Neural crest cell (in vitro differentiated cells): ENCODE results near the gene EXT2. TPM values are rescaled to one million over a fixed set of nuclear protein-coding genes. Genes with fewer than 3 reads are reported as not detected.

Source experiments
- DNase-seq: peaks from one replicate; pipeline ENCODE4 v3.0.0; 2021; ENCODE audit warnings: low read depth, mixed read lengths, low spot score
- H3K27ac Mint-ChIP-seq: one replicate; pipeline ENCODE4 v1.8.0; 2021; ENCODE audit warnings: mild to moderate bottlenecking, mixed read lengths; ENCODE audit not compliant: unreplicated experiment
- H3K27me3 Mint-ChIP-seq: 2 replicates; pipeline ENCODE4 v1.8.0; 2021; ENCODE audit warnings: low read depth, mild to moderate bottlenecking, mixed read lengths
- H3K36me3 Mint-ChIP-seq: 2 replicates; pipeline ENCODE4 v1.8.0; 2021; ENCODE audit warnings: low read depth, mild to moderate bottlenecking, mixed read lengths
- H3K4me1 Mint-ChIP-seq: 2 replicates; pipeline ENCODE4 v1.8.0; 2021; ENCODE audit warnings: mixed read lengths
- H3K4me3 Mint-ChIP-seq: one replicate; pipeline ENCODE4 v1.8.0; 2021; ENCODE audit warnings: mild to moderate bottlenecking, mixed read lengths
- H3K9me3 Mint-ChIP-seq: 2 replicates; pipeline ENCODE4 v1.8.0; 2021; ENCODE audit warnings: mixed read lengths
- total RNA-seq: library from RNA; stranded (reverse); gene quantifications from 2 replicates; pipeline ENCODE4 v1.2.1, GENCODE V29; 2021
- TF ChIP-seq, protein P1 (sequence below): fragments of 200-600 bp; sonication (generic); conservative IDR thresholded peaks from 2 replicates; pipeline ENCODE4 v1.5.0; 2021; ENCODE audit warnings: antibody characterized with exemption, mild to moderate bottlenecking

EXT2 gene
- total RNA-seq, 1 donor from 2014 or later, result 56.6 TPM

DNA sequence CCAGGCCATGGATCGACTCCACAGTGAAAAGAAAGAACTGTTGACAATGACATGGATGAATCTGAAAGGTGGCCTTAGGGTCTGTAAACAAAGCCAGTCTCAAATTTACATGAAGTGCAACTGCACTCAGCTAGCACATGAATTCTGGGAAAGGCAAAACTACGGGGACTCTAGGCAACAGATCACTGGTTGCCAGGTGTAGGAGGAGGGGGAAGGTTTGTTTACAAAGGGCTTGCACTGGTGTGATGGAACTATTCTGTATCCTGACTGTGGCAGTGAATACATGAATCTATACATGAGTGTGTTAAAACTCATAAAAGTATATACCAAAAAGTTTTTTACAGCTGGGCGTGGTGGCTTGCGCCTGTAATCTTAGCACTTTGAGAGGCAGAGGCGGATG is 187.1 kb downstream of the EXT2 start:
- Mint-ChIP-seq H3K36me3 (no peaks in the 10 kb centered on the region), H3K27me3 (peaks cover 19% of the 10 kb centered on the region), H3K27ac (no peak overlapping the region)

DNA sequence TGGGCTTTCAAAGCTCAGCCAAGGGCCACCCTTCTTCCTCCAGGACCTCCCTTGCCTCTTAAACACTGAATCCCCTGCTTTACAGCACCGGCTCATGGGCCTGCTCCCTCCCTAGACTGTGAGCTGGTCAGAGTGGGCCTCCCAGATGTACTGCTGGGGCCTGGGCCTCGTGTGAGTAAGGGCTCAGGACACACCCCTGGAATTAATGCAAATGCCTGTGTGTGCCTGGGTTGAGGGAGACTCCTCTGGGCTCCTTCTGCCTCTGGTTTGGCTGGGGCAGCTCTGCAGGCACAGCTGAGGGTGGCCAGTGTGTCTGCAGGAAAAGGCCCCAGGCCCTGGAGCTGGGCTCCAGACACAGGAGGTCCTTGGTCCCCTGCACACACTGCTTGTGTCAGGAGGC is 190.3 kb downstream of the EXT2 start:
- TF ChIP-seq, protein P1, sequence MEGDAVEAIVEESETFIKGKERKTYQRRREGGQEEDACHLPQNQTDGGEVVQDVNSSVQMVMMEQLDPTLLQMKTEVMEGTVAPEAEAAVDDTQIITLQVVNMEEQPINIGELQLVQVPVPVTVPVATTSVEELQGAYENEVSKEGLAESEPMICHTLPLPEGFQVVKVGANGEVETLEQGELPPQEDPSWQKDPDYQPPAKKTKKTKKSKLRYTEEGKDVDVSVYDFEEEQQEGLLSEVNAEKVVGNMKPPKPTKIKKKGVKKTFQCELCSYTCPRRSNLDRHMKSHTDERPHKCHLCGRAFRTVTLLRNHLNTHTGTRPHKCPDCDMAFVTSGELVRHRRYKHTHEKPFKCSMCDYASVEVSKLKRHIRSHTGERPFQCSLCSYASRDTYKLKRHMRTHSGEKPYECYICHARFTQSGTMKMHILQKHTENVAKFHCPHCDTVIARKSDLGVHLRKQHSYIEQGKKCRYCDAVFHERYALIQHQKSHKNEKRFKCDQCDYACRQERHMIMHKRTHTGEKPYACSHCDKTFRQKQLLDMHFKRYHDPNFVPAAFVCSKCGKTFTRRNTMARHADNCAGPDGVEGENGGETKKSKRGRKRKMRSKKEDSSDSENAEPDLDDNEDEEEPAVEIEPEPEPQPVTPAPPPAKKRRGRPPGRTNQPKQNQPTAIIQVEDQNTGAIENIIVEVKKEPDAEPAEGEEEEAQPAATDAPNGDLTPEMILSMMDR, result no peak
- H3K9me3 Mint-ChIP-seq, result no peaks in the 10 kb centered on the region
- peaks cover 8% of the 10 kb centered on the region for H3K4me1 Mint-ChIP-seq
- no peaks in the 10 kb centered on the region for H3K36me3 Mint-ChIP-seq
- H3K4me3 Mint-ChIP-seq, result no peak overlapping the region
- H3K27ac Mint-ChIP-seq, result no peak overlapping the region
- peaks cover 26% of the 10 kb centered on the region for H3K27me3 Mint-ChIP-seq
- no peak for DNase-seq

More for the DNA sequence above, 187.1 kb downstream of the EXT2 start:
- no peaks in the 10 kb centered on the region for H3K9me3 Mint-ChIP-seq
- peaks cover 8% of the 10 kb centered on the region for H3K4me1 Mint-ChIP-seq
- no peak overlapping the region for H3K4me3 Mint-ChIP-seq
- DNase-seq, result no peak
- TF ChIP-seq, protein P1, result no peak

DNA sequence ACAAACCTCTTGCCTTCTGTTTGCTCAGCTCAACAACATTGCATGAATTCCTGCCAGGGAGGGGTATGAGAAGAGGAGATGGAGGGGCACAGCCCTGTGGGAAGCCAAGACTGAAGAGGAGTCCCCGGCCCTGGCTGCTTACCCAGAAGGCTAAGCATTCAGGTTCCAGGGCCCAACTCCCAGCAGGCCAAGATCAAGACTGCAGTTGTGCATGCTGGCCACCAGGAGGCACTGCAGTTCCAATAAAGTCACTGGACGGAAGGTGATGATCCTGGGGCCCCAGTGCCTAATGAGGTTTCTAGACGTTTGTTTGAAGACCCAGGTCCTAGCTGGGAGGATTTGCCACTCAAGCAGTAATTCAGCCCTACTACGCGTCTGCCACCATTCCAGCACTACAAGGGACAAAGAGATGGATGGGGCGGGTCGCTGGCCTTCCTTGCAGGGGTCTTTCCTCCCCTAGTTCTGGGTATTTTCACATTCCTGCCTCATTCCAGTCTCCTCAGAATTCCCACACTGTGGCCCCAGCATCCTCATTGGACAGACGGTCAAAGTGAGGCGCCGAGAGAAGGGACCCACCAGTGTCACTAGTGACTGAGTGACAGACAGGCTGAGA is 190.9 kb downstream of the EXT2 start:
- Mint-ChIP-seq H3K36me3 (no peaks in the 10 kb centered on the region), H3K9me3 (no peaks in the 10 kb centered on the region), H3K27ac (no peak overlapping the region), H3K4me3 (no peak overlapping the region), H3K4me1 (peaks cover 4% of the 10 kb centered on the region), H3K27me3 (peaks cover 22% of the 10 kb centered on the region)
- TF ChIP-seq, protein P1, result peak; percentile 96
- DNase-seq, result peak; percentile 79

DNA sequence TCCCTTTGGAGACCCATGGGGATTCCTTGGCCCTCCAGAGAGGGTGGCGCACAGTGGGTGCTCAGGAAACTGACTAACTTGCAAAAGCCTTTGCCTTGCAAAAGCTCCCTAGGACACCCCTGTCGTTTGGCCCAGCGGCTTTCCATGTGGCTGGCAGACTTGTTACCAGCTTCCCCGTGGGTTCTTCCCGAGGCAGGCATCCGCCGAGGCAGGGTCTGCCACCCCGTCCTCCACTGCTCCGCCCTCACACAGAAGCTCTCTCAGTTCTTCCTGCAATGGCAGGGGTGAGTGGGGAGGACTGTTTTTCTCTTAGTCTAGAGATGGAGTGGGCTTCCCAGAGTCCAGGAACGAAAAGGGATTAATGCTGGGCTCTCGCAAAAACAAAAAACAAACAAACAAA is 191.4 kb downstream of the EXT2 start:
- TF ChIP-seq, protein P1, result no peak
- Mint-ChIP-seq H3K27ac (no peak overlapping the region), H3K4me3 (no peak overlapping the region), H3K27me3 (peaks cover 20% of the 10 kb centered on the region), H3K4me1 (peaks cover 4% of the 10 kb centered on the region), H3K36me3 (no peaks in the 10 kb centered on the region), H3K9me3 (no peaks in the 10 kb centered on the region)
- no peak for DNase-seq

DNA sequence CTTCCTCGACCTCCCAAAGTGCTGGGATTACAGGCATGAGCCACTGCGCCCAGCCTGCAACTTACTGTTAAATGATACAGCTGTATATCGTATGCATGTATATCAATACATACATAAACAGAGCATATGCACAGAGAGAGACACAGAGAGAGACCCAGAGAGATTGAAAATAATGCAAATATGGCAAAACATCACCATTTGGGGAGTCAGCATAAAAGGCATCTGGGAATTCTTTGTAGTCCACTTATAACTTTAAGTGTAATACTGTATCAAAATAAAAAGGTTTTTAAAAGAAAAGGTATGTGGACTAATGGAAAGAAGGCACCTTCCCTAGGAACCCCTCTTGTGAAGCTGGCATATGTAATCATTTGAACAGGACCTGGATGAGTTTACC is 192.7 kb downstream of the EXT2 start:
- Mint-ChIP-seq H3K4me1 (peaks cover 4% of the 10 kb centered on the region), H3K27me3 (peaks cover 22% of the 10 kb centered on the region), H3K4me3 (no peak overlapping the region), H3K27ac (no peak overlapping the region), H3K36me3 (no peaks in the 10 kb centered on the region), H3K9me3 (no peaks in the 10 kb centered on the region)
- TF ChIP-seq, protein P1, result no peak
- no peak for DNase-seq
